HG03469 (cell line): ENCODE measurements around the gene CHSY3.

ENCODE experiments used
- ATAC-seq: cut with Tn5 transposase; IDR thresholded peaks from one replicate; pipeline ENCODE4 v1.9.1; 2021; ENCODE audit warnings: mild to moderate bottlenecking, moderate library complexity, moderate number of reproducible peaks; ENCODE audit not compliant: unreplicated experiment

Gene CHSY3

DNA sequence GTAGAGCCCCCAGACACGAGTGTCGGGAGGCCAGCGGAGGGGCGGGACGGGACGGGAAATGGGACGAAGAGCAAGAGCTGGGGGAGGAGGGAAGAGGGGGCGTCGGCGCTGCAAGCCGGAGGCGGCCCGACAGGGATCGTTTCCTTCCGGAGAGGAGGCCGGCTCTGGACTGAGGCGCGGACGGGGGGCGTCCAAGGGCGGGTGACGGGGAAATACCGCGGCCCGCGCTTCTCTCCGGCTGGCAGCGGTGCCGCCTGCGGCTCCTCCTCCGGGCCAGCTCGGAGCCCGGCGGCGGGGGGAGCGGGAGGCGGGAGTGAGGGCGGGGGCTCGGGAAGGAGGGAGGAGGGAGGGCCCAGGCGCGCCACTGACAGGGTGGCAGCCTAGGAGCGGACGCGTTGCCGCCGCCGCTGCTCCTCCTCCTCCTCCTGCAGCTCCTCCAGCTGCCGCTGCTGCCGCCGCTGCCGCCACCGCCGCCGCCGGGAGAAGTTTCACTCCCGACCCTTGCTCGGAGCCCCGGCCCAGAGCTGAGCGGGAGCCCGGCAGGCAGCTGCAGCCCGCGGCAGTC, at the start of gene CHSY3:
TSS of gene CHSY3 (plus strand) at position 364 of the 565 bp plus-strand sequence.
- ATAC-seq = peak; percentile 42

DNA sequence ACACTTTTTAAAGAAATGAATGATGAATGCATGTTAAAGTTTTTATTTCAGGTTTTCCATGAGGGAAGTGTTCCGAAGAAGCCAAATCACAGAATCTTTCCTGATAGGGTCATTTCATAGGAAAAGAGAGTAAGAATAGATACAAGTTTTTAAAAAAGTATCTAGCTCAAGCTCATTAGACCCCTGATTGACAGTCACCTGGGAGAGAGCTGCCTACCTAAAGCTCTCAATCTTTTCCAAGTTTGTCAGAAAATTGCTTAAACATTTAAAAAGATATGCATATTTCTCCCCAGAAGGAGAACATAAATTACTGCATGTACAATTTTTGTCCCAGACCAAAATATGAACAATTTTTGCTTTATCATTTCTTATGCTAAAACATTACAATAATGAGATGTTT, 47.9 kb upstream of the CHSY3 start:
- ATAC-seq = no peak

DNA sequence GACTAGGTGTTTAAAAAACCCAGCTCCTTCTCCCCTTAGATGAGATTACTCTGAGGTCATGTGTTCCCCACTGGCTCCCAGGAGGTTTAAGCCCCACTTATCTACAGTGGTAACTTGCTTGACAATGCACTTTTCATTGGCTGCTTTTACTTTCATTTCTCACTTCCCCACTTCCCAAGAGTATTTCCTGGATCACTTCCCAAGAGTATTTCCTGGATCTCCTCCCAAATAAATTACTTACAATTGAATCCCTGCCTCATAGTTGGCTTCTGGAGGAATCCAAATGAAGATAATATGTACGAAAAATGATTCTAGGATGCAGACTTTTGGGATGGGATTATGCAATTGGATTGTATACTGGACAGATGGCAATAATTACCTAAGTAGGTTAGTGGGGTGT, 47.1 kb upstream of the CHSY3 start:
- ATAC-seq = no peak

DNA sequence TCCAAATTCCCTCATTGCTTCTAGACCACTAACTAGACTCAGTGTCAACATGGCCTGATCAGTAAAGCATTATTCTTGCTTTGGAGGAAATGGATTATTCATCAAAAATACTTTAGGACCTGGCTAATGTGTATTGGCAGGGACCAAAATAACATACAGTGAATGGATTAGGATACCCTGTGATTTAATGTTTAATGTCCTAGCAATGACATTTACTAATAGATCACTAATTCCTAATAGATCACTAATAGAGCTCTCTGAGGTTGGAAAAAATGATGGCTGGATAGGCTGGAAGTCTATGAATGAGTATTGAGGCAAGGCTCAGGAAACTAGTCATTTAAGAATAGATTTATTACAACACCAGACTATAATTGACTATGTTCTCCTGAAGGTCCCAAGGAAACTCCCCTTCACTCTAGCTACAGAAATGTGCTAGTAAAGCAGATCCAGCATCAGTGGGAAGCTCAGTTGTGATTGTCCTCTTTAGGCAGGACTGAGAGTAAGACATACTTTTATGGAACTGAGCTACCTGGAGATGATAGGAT, 46.1 kb upstream of the CHSY3 start:
- no peak for ATAC-seq

DNA sequence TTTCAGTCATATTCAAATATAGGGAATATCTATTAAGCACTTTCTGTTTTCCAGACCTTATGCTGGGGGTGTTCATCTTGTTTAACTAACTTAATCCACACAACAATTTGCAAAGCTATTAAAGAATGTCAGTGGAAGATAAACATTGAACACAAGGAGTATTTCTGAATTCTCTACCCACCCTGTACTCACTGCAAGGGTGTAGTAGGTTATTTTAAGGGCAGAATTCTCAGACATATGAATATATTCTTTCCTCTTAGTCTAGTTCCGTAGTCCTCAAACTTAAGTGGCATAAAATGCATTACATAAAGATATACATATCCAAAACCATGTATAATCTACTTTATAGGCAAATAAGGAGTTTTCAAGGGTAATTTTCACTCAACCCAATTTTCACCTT, 19.9 kb upstream of the CHSY3 start:
- no peak for ATAC-seq

DNA sequence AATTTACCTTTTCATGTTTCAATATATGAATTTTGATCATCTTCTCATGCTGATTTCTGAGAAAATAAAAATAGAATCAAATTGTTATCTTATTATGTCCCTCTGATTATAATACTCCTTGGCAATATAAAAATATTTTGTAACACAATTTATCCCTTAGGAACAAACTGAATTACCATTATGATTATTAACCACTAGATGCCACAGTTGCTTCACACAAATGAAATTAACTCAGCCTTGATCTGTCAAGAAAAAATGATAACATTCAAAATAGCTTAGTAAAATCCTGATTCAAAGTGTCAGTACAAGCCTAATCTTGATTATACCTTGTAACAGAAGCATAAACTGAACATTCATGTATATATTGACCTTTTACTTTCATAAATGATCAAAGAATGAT, 4.8 kb upstream of the CHSY3 start:
- ATAC-seq = no peak

DNA sequence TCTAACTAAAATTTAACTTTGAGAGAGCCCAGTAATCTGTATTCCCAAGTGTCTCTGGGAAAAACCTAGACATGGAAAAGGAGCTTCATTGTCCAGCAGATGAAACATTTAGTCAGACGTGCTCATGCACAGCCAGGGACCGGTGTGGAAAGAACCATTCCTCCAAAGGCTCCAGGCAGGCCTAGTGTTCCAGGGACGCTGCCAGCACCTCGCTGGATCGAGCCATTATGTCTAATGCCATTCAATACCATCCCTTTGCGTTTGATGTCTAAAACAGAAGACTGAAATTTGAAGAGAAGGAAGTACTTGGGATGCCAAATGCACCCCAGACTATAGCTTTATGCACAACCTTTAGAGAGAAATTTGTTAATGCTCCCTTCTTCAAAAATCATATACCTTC, 1.4 kb upstream of the CHSY3 start:
- no peak for ATAC-seq

DNA sequence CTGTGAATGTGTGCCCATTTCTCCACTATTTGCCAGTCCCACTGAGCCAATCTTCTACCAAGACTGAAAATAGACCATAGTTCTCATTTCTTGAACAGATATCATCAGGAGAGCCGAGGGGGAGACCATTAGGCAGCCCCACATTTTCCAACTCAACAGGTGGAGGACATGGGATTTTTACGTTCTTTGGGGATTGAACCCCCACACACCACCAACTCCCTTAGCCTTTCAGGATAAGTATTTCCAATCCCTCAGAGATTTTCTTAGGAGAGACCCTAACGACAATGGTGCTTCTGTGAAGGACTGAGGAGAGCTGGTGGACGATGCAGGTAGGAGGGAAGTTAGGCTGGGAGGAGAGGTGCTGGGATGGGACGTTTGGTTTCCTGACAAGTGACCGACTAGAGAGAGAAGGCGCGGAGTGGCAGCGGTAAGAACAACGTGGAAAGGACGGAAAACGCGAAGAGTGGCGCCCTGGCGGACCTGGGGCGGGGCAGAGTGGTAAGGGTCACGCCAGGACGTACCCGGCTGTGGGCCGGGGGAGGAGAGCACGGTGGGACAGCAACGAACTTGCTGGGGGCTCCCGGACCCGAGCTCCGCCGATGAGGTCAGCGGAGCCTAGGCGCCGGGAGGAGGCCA, 681 bp upstream of the CHSY3 start:
- ATAC-seq = no peak

DNA sequence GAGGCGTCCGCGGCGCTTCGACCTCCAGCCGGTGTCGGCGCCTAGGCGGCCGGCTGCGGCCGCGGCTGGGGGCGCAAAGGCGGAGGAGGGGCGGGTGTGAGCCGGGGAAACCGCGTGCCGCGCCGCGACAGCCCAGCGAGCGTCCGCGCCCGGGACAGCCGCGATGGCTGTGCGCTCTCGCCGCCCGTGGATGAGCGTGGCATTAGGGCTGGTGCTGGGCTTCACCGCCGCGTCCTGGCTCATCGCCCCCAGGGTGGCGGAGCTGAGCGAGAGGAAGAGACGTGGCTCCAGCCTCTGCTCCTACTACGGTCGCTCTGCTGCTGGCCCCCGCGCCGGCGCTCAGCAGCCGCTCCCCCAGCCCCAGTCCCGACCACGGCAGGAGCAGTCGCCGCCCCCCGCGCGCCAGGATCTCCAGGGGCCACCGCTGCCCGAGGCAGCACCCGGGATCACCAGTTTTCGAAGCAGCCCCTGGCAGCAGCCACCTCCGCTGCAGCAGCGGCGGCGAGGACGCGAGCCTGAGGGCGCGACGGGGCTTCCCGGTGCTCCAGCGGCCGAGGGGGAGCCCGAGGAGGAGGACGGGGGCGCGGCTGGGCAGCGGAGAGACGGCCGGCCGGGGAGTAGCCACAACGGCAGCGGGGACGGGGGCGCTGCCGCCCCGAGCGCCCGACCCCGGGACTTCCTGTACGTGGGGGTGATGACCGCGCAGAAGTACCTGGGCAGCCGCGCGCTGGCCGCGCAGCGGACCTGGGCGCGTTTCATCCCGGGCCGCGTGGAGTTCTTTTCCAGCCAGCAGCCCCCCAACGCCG, 605 bp downstream of the CHSY3 start:
- peak; percentile 18 for ATAC-seq

DNA sequence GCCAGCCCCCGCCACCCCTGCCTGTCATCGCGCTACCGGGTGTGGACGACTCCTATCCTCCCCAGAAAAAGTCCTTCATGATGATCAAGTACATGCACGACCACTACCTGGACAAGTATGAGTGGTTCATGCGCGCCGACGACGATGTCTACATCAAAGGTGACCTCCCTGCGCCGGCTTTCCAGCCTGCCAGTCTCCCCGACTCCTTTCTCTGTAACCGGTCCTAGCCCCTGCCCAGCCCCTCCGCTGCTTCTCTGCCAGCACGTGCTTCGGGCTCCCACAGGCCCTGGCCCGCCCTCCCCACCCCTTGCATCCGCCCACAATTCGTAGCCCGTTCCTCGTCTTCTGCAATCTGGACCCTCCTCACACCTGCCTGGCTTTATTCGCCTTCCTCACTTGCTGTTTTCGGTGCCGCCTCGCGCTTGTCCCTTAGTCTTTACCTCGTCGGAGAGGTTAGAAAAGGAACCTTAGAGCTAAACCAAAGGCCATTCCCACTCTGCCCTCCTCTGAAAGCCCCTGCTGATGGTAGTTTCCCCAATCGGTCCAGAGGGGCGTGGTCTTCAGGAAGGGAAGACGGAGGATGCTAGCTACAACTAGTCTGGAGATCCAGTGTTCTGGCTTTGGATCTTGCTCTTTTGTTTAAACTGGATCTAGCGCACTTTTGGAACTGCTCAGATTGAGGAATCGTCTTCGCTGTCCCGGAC, 1.4 kb downstream of the CHSY3 start:
- no peak for ATAC-seq

DNA sequence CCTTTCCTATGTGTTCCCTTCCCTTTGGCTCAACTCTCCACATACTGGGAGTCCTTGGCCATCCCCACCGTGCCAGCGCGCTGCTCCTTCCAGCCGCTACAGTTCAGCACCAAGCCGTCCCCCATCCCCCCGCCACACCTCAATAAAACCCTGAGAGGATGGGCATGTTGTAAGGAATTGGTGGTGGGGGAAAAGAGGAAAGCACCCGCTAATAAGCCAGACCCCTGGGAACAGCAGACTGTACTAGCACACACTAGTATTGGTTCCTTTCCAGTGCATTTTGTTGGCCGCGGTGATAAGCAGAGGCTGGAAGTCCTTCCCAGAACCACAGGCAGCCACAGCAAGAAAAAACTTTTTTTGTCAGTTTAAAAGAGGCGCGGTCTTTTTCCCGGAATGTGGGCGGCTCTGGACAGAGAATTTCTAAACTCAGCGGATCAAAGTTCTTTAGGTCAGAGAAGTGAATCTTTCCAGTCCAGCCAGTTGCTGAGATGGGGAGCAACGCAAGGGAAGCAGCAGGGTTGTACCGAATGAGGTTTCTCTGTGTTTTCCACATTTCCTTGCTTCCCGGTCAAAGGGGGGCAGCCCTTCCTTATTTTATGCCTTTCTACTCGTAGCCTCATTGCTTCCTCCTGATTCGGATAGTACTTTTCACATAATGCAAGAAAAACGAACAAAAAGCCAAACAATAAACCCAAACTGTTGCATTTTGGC, 2.1 kb downstream of the CHSY3 start:
- ATAC-seq = no peak

DNA sequence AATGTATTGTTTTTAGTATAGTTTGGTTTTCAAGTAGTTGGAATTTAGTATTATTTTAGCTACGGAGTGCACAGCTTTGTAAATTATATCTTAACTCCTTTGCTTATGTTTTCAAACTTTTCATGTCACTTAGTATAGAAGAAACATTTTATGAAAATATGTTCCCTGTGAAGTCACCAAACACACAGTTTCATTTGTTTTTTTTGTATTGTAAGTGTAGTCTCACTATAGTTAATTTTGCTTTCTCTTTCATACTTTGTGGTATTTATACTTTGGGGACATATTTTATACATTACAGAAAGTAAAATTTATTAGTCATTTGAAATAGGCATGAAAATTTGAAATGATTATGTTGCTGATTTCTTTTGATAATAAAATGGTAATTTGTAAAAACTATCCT, 5.0 kb downstream of the CHSY3 start:
- ATAC-seq = peak; percentile 77

DNA sequence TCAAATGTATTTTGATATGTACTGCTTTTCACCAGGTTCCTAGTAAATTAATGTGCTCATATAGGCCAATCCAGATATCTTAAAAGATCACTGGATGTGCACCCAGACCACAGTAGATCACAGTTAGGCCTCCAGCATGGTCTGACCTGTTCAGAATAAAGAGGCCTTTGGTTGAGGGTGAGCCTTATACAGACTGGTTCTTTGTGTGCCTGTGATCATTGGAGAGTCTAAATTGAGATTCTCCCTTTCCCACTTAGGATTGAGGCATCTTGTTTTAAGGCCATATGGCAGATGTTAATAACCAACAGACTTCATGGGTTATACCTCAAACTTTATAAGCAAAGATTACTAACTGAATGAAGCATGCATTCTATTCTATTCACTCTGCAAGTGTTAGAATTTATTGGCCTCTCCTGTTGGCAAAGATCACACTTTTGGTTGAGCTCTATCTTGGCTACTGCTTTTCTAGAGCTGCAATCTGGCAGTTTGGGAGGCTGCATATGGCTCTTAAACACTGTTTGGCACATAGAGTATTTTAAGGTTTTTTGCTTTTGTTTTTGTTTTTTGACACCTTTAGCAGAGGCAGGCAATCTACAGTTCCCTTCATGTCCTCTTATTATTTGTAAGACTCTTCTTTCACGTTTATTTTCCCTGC, 8.5 kb downstream of the CHSY3 start:
- no peak for ATAC-seq

DNA sequence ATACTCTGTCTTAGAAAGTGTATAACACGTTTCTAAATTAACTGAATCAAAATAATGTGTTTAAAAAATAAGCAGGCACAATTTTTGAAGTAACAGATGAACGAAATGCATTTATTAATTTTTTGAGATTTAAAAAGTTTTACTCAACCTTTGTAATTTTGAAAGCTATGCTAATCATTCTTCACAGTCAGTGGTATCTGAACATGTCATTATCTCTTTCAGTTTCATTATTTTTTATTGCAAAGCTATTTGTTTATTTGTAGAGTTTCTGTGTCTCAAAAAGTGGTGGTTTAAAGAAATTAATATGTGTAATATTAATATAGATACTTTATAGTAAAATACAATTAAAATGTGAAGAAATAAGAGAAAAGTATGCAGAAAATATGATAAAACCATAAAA, 11.2 kb downstream of the CHSY3 start:
- ATAC-seq = no peak

DNA sequence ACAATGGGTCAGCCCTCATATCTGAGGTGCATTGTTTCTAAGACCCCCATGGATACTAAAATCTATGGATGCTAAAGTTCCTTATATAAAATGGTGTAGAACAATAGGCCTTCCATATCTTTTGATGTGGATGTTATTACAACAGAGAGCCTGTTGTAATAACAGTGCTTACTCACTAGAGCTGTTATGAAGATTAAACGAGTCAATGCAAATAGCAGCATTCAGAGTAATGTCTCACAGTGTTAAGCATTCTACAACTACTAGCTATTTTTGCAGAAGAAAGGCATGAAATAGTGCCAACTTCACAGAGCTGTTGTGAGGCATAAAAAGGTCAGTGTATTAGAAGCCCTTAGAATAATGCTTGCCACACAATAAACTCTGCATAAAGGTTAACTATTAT, 13.0 kb downstream of the CHSY3 start:
- no peak for ATAC-seq

DNA sequence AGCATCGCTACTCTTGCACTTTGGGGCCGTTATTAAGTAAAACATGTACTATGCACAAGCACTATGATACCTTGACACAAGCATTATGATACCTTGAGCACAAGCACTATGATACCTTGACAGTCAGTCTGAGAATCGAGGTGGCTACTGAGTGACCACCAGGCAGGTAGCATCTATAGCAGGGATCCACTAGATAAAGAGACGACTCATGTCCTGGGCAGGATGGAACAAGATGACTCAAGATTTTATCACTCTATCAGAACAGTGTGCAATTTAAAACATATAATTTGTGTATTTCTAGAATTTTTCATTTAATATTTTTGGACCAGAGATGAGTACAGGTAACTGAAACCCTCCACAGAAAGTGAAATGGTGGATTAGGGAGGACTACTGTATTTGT, 16.9 kb downstream of the CHSY3 start:
- no peak for ATAC-seq

DNA sequence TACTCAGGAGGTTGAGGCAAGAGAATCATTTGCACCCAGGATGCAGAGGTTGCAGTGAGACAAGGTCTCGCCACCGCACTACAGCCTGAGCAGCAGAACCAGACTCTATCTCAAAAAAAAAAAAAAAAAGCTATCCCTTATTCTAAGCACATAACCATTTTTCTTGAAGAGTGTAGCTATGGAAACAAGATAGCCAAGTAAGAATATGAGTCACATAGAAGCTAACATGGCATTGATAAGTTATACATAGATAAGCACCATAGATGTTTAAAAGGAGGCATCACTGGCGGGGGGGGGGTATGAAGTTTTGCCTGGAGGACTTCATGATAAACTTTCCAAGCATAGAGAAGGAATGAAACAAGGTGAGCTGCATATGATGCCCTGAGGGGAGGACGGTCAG, 26.0 kb downstream of the CHSY3 start:
- ATAC-seq = no peak

DNA sequence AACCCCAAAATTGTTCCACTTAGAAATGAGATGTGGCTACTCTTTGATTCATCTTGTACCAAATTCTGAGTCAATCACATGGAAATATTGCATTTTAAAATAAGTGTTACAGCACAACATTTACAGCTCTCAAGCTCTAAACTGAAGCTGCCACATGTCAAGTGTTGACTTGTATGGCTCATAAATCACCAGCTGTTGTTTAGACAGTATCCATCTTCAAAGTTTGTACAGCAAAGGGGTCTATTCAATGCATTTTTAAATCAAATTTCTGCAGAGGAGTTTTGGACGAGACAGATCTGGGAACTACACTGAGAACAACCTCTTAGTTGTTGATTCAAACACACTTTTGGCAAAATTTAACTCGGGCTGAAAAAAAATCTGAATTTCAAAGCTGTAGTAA, 31.4 kb downstream of the CHSY3 start:
- ATAC-seq = no peak

DNA sequence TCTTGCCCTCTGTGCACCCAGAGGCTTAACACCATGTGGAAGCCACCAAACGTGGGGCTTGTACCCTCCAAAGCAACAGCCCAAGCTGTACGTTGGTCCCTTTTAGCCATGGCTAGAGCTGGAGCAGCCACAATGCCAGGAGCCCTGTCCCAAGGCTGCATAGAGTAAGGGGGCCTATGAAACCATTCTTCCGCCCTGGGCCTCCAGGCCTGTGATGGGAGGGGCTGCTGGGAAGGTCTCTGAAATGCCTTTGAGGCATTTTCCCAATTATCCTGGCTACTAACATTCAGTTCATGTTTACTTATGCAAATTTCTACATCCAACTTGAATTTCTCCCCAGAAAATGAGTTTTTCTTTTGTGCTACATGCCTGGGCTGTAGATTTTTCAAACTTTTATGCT, 33.8 kb downstream of the CHSY3 start:
- no peak for ATAC-seq

DNA sequence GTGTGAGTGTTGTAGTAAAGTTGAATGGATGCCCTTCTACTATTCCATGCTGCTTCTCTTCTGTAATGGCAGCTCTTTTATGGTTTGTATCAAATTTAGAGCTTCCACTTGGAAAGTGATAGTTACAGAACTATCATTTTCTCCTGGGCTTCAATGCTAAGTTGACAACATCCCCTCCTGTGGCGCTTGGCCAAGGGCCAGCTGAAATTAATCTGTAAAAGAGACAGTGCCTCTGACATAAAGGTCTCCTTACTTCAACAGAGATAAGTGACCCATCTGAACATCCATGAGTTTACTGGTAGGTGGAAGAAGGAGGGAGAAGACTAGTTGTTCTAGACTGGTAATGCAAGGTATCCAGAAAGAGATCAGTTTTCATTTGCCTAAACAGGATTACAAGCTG, 39.7 kb downstream of the CHSY3 start:
- no peak for ATAC-seq
